Duodenal mucosa (tissue), 2 donors: ENCODE data around the gene UBE2O.

Experiments
- H3K27ac ChIP-seq: one replicate; pipeline ENCODE4 v1.7.0; 2013; ENCODE audit warnings: low read depth, low read length
- H3K27me3 ChIP-seq, 2 donors: one replicate each; pipeline ENCODE4 v1.7.0; 2013; ENCODE audit warnings: low read length in 2 of 2, control low read depth in 1 of 2; ENCODE audit not compliant: insufficient read depth in 2 of 2, control insufficient read depth in 1 of 2
- H3K36me3 ChIP-seq, 2 donors: one replicate each; pipeline ENCODE4 v1.7.0; 2013; ENCODE audit warnings: low read length in 2 of 2, control low read depth in 1 of 2; ENCODE audit not compliant: insufficient read depth in 2 of 2, control insufficient read depth in 1 of 2
- H3K4me1 ChIP-seq, 2 donors: one replicate each; pipeline ENCODE4 v1.7.0; 2013; ENCODE audit warnings: low read length in 2 of 2, control low read depth in 1 of 2; ENCODE audit not compliant: insufficient read depth in 2 of 2, control insufficient read depth in 1 of 2
- H3K4me3 ChIP-seq, 2 donors: one replicate each; pipeline ENCODE4 v1.7.0; 2013; ENCODE audit warnings: low read length in 2 of 2, low read depth in 1 of 2
- H3K9ac ChIP-seq, 2 donors: one replicate each; pipeline ENCODE4 v1.7.0; 2013; ENCODE audit warnings: low read length in 2 of 2, low read depth in 1 of 2
- H3K9me3 ChIP-seq, 2 donors: one replicate each; pipeline ENCODE4 v1.7.0; 2013; ENCODE audit warnings: low read length in 2 of 2, control low read depth in 1 of 2; ENCODE audit not compliant: control insufficient read depth in 1 of 2

The UBE2O gene

GRCh38 chr17:76395980-76396379, 57.0 kb downstream of the UBE2O start:
- H3K9me3 ChIP-seq: no peaks in the 10 kb centered on the region
- peaks cover 43 to 61% of the 10 kb centered on the region in 2 donors for H3K36me3 ChIP-seq
- no peaks in the 10 kb centered on the region for H3K27me3 ChIP-seq
- H3K4me1 ChIP-seq: peaks cover 11 to 15% of the 10 kb centered on the region in 2 donors
- no peak overlapping the region for H3K27ac ChIP-seq
- H3K9ac ChIP-seq: peak overlapping the region in 1 of 2 donors; percentile 20
- H3K4me3 ChIP-seq: no peak overlapping the region

DNA sequence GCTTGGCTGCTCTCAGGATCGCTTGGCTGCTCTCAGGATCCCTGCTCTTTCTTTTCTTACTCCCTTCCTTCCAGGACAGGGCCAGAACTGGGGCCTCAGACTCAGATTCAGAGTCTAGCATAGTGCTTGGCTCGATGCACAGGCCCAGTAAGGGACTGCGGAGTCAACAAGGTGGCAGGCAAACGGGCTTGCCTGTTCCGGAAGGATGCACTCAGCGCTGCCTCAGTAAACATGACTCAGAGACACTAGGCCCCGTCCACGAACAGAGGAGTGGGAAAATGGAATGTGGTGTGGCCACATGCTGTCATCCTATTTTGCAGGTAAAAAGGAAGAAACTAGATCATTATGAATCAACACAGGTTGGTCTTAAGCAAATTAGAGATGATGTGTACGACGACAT, 58.8 kb downstream of the UBE2O start:
- Histone ChIP-seq H3K36me3 (peaks cover 35 to 52% of the 10 kb centered on the region in 2 donors), H3K9ac (no peak overlapping the region), H3K4me3 (no peak overlapping the region), H3K4me1 (peaks cover 11 to 15% of the 10 kb centered on the region in 2 donors), H3K27me3 (no peaks in the 10 kb centered on the region), H3K27ac (no peak overlapping the region), H3K9me3 (no peaks in the 10 kb centered on the region)

- no peak overlapping the region for H3K9ac ChIP-seq
- H3K4me1 ChIP-seq: peaks cover 9 to 24% of the 10 kb centered on the region in 2 donors
- no peaks in the 10 kb centered on the region for H3K9me3 ChIP-seq
- no peaks in the 10 kb centered on the region for H3K27me3 ChIP-seq
- H3K4me3 ChIP-seq: no peak overlapping the region
- peaks cover 15 to 34% of the 10 kb centered on the region in 2 donors for H3K36me3 ChIP-seq
- no peak overlapping the region for H3K27ac ChIP-seq
These were observed 61.7 kb downstream of the UBE2O start for GRCh38 chr17:76391200-76391715.

DNA sequence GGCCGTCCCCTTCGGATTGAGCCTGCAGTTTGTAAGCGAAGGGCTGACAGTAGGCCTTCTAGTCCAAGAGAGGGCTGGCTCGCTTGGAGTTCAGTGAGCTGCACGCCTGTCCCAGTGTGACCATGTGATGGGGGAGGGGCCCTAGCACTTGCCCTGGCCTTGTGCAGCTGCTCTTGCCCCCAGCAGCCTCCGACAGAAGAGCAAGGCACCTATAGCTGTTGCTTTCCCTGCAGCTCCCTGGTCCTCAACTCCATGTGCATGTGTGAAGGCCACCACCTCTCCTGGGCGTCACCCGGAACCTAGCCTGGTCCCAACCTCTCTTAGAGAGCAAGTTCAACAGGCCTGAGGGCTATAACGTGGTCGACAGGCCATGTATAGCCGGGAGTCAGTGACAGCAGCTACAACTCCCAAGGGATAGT, 62.9 kb downstream of the UBE2O start:
- no peak overlapping the region for H3K4me3 ChIP-seq
- H3K36me3 ChIP-seq: peaks cover 12 to 27% of the 10 kb centered on the region in 2 donors
- no peaks in the 10 kb centered on the region for H3K27me3 ChIP-seq
- no peak overlapping the region for H3K9ac ChIP-seq
- peaks cover 0 to 26% of the 10 kb centered on the region in 2 donors for H3K4me1 ChIP-seq
- no peaks in the 10 kb centered on the region for H3K9me3 ChIP-seq
- H3K27ac ChIP-seq: no peak overlapping the region

DNA sequence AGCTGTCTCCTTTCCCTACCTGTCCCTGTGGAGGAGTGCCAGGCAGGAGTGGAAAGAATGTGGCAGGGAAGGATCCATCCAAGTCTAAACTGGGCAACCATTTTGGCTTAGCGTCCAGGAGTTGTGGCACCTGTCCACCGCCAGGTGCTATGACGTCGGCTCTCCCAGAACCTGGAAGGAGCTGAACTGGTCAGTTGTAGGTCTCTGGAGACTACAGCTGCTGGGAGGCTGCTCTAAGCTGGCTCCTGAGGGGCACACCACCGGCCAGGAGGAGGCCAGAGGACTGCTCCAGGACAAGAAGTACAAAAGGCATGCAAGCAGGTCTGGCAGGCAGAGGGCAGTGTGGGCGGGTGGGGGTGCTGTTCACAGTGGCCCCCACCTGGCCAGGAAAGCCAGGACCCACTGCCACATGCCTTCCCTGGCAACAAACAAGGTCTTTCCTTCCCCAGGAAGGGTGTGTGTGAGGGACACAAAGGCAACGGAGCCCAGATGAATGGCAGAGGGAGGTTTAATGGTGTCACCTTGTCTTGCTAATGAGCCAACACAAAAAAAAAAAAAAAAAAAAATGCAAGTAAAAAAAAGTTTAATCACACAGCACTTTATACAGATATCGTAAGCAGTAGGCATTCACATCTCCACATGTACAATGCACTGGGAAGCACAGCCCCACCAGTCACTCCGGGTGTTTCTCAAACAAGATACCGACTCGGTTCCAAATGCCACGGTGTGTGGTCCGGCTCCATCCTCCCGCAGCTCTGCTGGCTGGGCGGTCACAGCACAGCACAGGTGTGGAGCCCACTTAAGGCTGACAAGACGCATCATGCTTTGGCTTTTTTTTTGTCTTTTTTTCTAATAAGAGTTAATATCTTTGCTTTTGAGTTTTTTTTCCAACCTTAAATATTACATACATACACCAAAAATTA, 63.7 kb downstream of the UBE2O start:
- Histone ChIP-seq H3K9me3 (no peaks in the 10 kb centered on the region), H3K4me1 (peaks cover 0 to 28% of the 10 kb centered on the region in 2 donors), H3K4me3 (no peak overlapping the region), H3K9ac (no peak overlapping the region), H3K27ac (no peak overlapping the region), H3K36me3 (peaks cover 12 to 26% of the 10 kb centered on the region in 2 donors), H3K27me3 (no peaks in the 10 kb centered on the region)

- H3K4me1 ChIP-seq: peaks cover 3 to 36% of the 10 kb centered on the region in 2 donors
- no peaks in the 10 kb centered on the region for H3K9me3 ChIP-seq
- no peak overlapping the region for H3K9ac ChIP-seq
- H3K36me3 ChIP-seq: peaks cover 6 to 19% of the 10 kb centered on the region in 2 donors
- H3K27ac ChIP-seq: no peak overlapping the region
- H3K27me3 ChIP-seq: peaks cover 0 to 6% of the 10 kb centered on the region in 2 donors
- no peak overlapping the region for H3K4me3 ChIP-seq
These were observed 65.8 kb downstream of the UBE2O start for GRCh38 chr17:76386966-76387765.

DNA sequence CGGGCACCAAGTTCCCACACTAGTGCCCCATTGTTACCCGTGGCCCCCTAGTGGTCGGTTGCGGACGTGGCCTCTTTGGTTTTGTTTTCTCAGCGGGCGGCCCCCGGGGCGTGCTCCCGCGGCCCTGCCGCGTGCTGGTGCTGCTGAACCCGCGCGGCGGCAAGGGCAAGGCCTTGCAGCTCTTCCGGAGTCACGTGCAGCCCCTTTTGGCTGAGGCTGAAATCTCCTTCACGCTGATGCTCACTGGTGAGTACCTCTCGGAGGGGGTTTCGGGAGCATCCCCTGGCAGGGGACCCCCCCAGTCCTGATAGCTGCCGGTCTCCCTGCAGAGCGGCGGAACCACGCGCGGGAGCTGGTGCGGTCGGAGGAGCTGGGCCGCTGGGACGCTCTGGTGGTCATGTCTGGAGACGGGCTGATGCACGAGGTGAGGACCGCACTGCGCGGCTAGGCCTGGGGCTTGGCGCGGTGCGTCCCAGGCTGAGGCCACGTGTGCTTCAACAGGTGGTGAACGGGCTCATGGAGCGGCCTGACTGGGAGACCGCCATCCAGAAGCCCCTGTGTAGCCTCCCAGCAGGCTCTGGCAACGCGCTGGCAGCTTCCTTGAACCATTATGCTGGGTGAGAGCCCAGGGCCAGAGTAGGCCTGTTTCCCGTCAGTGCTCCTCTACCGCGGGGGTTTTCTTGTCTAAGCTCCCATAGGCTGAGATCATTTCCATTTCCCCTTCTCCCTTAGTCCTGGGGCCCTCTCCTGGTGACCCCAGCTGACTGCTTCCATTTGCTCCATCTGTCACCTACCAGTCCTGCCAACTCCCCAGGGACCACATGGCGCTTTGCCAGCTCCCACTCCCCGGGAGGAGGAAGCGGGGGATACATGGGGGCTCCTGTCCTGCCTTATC, 66.8 kb downstream of the UBE2O start:
- H3K27ac ChIP-seq: no peak overlapping the region
- no peaks in the 10 kb centered on the region for H3K9me3 ChIP-seq
- peaks cover 3 to 33% of the 10 kb centered on the region in 2 donors for H3K4me1 ChIP-seq
- H3K27me3 ChIP-seq: peaks cover 0 to 6% of the 10 kb centered on the region in 2 donors
- H3K9ac ChIP-seq: peak overlapping the region in 1 of 2 donors; percentile 39
- peaks cover 6 to 11% of the 10 kb centered on the region in 2 donors for H3K36me3 ChIP-seq
- peak overlapping the region; percentile 66 to 70 for H3K4me3 ChIP-seq

GRCh38 chr17:76384987-76385891, 67.7 kb downstream of the UBE2O start:
- peaks cover 3 to 33% of the 10 kb centered on the region in 2 donors for H3K4me1 ChIP-seq
- H3K4me3 ChIP-seq: peak overlapping the region; percentile 66 to 70
- H3K9me3 ChIP-seq: no peaks in the 10 kb centered on the region
- H3K27me3 ChIP-seq: peaks cover 0 to 6% of the 10 kb centered on the region in 2 donors
- peak overlapping the region; percentile 43 to 58 for H3K9ac ChIP-seq
- H3K36me3 ChIP-seq: peaks cover under 1 to 4% of the 10 kb centered on the region in 2 donors
- peak overlapping the region; percentile 10 for H3K27ac ChIP-seq
